Left kidney (tissue), 2 donors: ENCODE results near the gene GPR155. TPM values are rescaled to one million over a fixed set of nuclear protein-coding genes. Genes with fewer than 3 reads are reported as not detected.
"Not testable (repeated sequence)": the region's sequence is repeated elsewhere in the genome, so short reads cannot be mapped to it uniquely, and the experiment has no call there.

Source experiments
- DNase-seq: peaks from one replicate; pipeline ENCODE4 v3.0.0-alpha.2; 2013
- polyA plus RNA-seq: library from polyadenylated mRNA; unstranded; fragments of 120-200 nt; gene quantifications from one replicate; pipeline ENCODE4 v1.2.1, GENCODE V29; 2013; ENCODE audit not compliant: insufficient read length

Gene GPR155
- polyA plus RNA-seq, 1 donor = 12.4 TPM

- DNase-seq = no peak
Measured at GRCh38 chr2:174438146-174438886, 48.5 kb downstream of the GPR155 start.

- no peak for DNase-seq
Measured at GRCh38 chr2:174436351-174436750, 50.5 kb downstream of the GPR155 start.

GRCh38 chr2:174431902-174432301 is 54.9 kb downstream of the GPR155 start:
- DNase-seq = no peak

GRCh38 chr2:174430066-174430465 is 56.8 kb downstream of the GPR155 start:
- no peak for DNase-seq

GRCh38 chr2:174428214-174428613 is 58.6 kb downstream of the GPR155 start:
- no peak for DNase-seq

- no peak for DNase-seq
Measured at GRCh38 chr2:174412256-174412655, 74.6 kb downstream of the GPR155 start.

- DNase-seq = not testable (repeated sequence)
Measured at GRCh38 chr2:174410039-174410438, 76.8 kb downstream of the GPR155 start.

- no peak for DNase-seq
Measured at GRCh38 chr2:174403628-174404027, 83.2 kb downstream of the GPR155 start.

GRCh38 chr2:174400853-174401252 is 86.0 kb downstream of the GPR155 start:
- DNase-seq = no peak

- DNase-seq = no peak
Measured at GRCh38 chr2:174399171-174399570, 87.7 kb downstream of the GPR155 start.

GRCh38 chr2:174397773-174398172 is 89.1 kb downstream of the GPR155 start:
- no peak for DNase-seq

- peak; percentile 17 for DNase-seq
Measured at GRCh38 chr2:174395969-174396630, 90.7 kb downstream of the GPR155 start.

GRCh38 chr2:174395284-174395968 is 91.4 kb downstream of the GPR155 start, which contains the start of gene SCRN3:
TSS of gene SCRN3 (plus strand) at chr2:174395730. CDS start at chr2:174398284, 2,554 bp downstream.
- DNase-seq = peak; percentile 89

GRCh38 chr2:174392706-174393105 is 94.1 kb downstream of the GPR155 start:
- no peak for DNase-seq

GRCh38 chr2:174390303-174390702 is 96.5 kb downstream of the GPR155 start:
- DNase-seq = not testable (repeated sequence)

- DNase-seq = no peak
Measured at GRCh38 chr2:174389542-174389941, 97.3 kb downstream of the GPR155 start.

GRCh38 chr2:174388706-174389105 is 98.1 kb downstream of the GPR155 start:
- DNase-seq = not testable (repeated sequence)

GRCh38 chr2:174385201-174385600 is 101.6 kb downstream of the GPR155 start:
- DNase-seq = no peak

- DNase-seq = no peak
Measured at GRCh38 chr2:174383796-174384195, 103.0 kb downstream of the GPR155 start.
